Measurements from ENCODE around the gene DHFR. TPM values are rescaled to one million over a fixed set of nuclear protein-coding genes. Genes with fewer than 3 reads are reported as not detected.

The DHFR gene
- total RNA-seq, 2 donors from 2014 or later: 3.9 to 4.8 TPM

- TF ChIP-seq CTCF (IDR thresholded peaks at IDR 0.05): no peak
- no peak for DNase-seq (ENCODE audit: low spot score)
- Histone ChIP-seq H3K27me3 (no peaks in the 10 kb centered on the region), H3K4me3 (peak overlapping the region; percentile 94 to 99), H3K27ac (no peak overlapping the region), H3K9me3 (no peaks in the 10 kb centered on the region), H3K36me3 (peaks cover 13% of the 10 kb centered on the region), H3K4me1 (peaks cover 0 to 18% of the 10 kb centered on the region in 2 donors)
These were observed 761 bp downstream of the DHFR start for GRCh38 chr5:80654054-80654390.

GRCh38 chr5:80653502-80653901 lies 1.3 kb downstream of the DHFR start:
- Histone ChIP-seq H3K27me3 (no peaks in the 10 kb centered on the region), H3K4me3 (peak overlapping the region in 1 of 2 donors; percentile 94), H3K4me1 (peaks cover 0 to 18% of the 10 kb centered on the region in 2 donors), H3K27ac (no peak overlapping the region), H3K36me3 (peaks cover 13% of the 10 kb centered on the region), H3K9me3 (no peaks in the 10 kb centered on the region)
- no peak for TF ChIP-seq CTCF (IDR thresholded peaks at IDR 0.05)
- DNase-seq (ENCODE audit: low spot score): no peak

- Histone ChIP-seq H3K27ac (no peak overlapping the region), H3K4me1 (no peaks in the 10 kb centered on the region), H3K9me3 (no peaks in the 10 kb centered on the region), H3K27me3 (no peaks in the 10 kb centered on the region), H3K36me3 (no peaks in the 10 kb centered on the region), H3K4me3 (no peak overlapping the region)
- DNase-seq (ENCODE audit: low spot score): no peak
- no peak for TF ChIP-seq CTCF (IDR thresholded peaks at IDR 0.05)
These were observed 7.9 kb downstream of the DHFR start for GRCh38 chr5:80646926-80647325.

- Histone ChIP-seq H3K27me3 (no peaks in the 10 kb centered on the region), H3K4me3 (no peak overlapping the region), H3K27ac (no peak overlapping the region), H3K4me1 (no peaks in the 10 kb centered on the region), H3K9me3 (no peaks in the 10 kb centered on the region), H3K36me3 (no peaks in the 10 kb centered on the region)
- TF ChIP-seq CTCF (IDR thresholded peaks at IDR 0.05): no peak
- DNase-seq (ENCODE audit: low spot score): no peak
These were observed 9.9 kb downstream of the DHFR start for GRCh38 chr5:80644900-80645299.

DNA sequence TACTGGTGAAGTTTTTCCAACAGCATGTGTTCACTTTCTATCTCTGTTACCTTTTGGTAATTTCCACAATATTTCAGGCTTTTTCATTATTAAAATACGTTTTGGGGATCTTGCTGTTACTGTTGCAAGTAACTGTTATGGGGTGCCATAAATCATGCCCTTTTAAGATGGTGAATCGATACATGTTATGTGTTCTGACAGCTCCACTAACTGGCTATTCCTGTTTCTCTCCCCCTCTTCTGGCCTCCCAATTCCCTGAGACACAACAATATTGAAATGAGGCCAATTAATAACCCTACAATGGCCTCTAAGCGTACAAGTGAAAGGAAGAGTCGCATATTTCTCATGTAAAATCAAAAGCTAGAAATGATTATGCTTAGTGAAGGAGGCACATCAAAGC lies 13.4 kb downstream of the DHFR start:
- TF ChIP-seq CTCF (IDR thresholded peaks at IDR 0.05): no peak
- Histone ChIP-seq H3K27ac (no peak overlapping the region), H3K27me3 (no peaks in the 10 kb centered on the region), H3K9me3 (no peaks in the 10 kb centered on the region), H3K4me1 (no peaks in the 10 kb centered on the region), H3K36me3 (no peaks in the 10 kb centered on the region), H3K4me3 (no peak overlapping the region)
- no peak for DNase-seq (ENCODE audit: low spot score)

- Histone ChIP-seq H3K9me3 (no peaks in the 10 kb centered on the region), H3K4me3 (no peak overlapping the region), H3K36me3 (no peaks in the 10 kb centered on the region), H3K27me3 (no peaks in the 10 kb centered on the region), H3K27ac (no peak overlapping the region), H3K4me1 (no peaks in the 10 kb centered on the region)
- no peak for DNase-seq (ENCODE audit: low spot score)
- no peak for TF ChIP-seq CTCF (IDR thresholded peaks at IDR 0.05)
These were observed 20.6 kb downstream of the DHFR start for GRCh38 chr5:80634193-80634592.
